ENCODE measurements around the gene TMEM200B. TPM values are rescaled to one million over a fixed set of nuclear protein-coding genes. Genes with fewer than 3 reads are reported as not detected.

Gene TMEM200B
- total and polyA plus RNA-seq, 2 of the 4 experiments (the other 2 are of a cell fraction): 4.8 to 6.2 TPM

DNA sequence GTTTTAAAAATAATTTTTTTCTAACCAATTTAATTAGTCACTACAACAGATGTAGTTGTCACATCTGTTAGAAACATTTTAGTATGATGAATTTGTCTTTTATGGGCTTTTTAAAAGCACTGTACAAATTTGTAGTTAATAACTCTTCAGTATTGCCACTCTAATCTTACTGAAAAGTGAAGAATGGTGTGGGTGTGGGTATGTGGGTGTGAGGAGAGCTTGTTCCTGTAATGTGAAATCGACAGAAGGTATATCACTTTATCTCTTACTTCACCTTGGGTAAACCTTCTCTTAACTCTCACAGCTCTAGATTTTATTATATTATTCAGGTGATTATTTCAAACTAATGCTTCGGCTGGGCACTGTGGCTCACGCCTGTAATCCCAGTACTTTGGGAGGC is 42.5 kb downstream of the TMEM200B start:
- CTCF ChIA-PET: interaction anchor here (0.9 kb wide), 1 partner anchor 9 kb away, joined by 3 read pairs; no protein-coding TSS in a partner anchor
- in situ Hi-C loops (cut with MboI; ENCODE audit: low sequenced_read_pairs): no loop called here
- TF ChIP-seq, protein P1, sequence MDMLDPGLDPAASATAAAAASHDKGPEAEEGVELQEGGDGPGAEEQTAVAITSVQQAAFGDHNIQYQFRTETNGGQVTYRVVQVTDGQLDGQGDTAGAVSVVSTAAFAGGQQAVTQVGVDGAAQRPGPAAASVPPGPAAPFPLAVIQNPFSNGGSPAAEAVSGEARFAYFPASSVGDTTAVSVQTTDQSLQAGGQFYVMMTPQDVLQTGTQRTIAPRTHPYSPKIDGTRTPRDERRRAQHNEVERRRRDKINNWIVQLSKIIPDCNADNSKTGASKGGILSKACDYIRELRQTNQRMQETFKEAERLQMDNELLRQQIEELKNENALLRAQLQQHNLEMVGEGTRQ (IDR thresholded peaks at IDR 0.05; ENCODE audit: low read depth, low read length): no peak
- TF ChIP-seq MXI1 (IDR thresholded peaks at IDR 0.05; ENCODE audit: borderline replicate concordance, low read depth, low read length) (no peak), CHD1 (IDR thresholded peaks at IDR 0.05; ENCODE audit: low read depth, low read length) (no peak), RCOR1 (IDR thresholded peaks at IDR 0.05; ENCODE audit: insufficient replicate concordance, low read length) (no peak), SMC3 (IDR thresholded peaks at IDR 0.05; ENCODE audit: low read depth, low read length) (no peak), RAD21 (IDR thresholded peaks at IDR 0.05; ENCODE audit: low read length) (no peak), MAZ (IDR thresholded peaks at IDR 0.05; ENCODE audit: borderline replicate concordance, low read depth, low read length) (no peak), POLR2A (IDR thresholded peaks at IDR 0.05; ENCODE audit: low read depth, low read length) (no peak), RFX5 (IDR thresholded peaks at IDR 0.05; ENCODE audit: low read depth, low read length) (no peak), NFE2L2 (IDR thresholded peaks at IDR 0.05; ENCODE audit: low read depth, low read length) (no peak), BHLHE40 (IDR thresholded peaks at IDR 0.05; ENCODE audit: low read depth, low read length) (no peak), MAFK (IDR thresholded peaks at IDR 0.05; ENCODE audit: low read depth, low read length) (no peak), CEBPB (IDR thresholded peaks at IDR 0.05; ENCODE audit: low read depth, low read length) (no peak), FOS (IDR thresholded peaks at IDR 0.05; ENCODE audit: low read depth, low read length) (no peak)
- TF ChIP-seq, protein P2, sequence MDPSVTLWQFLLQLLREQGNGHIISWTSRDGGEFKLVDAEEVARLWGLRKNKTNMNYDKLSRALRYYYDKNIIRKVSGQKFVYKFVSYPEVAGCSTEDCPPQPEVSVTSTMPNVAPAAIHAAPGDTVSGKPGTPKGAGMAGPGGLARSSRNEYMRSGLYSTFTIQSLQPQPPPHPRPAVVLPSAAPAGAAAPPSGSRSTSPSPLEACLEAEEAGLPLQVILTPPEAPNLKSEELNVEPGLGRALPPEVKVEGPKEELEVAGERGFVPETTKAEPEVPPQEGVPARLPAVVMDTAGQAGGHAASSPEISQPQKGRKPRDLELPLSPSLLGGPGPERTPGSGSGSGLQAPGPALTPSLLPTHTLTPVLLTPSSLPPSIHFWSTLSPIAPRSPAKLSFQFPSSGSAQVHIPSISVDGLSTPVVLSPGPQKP (IDR thresholded peaks at IDR 0.05; ENCODE audit: borderline replicate concordance, low read depth, low read length): no peak
- TF ChIP-seq, protein P3, sequence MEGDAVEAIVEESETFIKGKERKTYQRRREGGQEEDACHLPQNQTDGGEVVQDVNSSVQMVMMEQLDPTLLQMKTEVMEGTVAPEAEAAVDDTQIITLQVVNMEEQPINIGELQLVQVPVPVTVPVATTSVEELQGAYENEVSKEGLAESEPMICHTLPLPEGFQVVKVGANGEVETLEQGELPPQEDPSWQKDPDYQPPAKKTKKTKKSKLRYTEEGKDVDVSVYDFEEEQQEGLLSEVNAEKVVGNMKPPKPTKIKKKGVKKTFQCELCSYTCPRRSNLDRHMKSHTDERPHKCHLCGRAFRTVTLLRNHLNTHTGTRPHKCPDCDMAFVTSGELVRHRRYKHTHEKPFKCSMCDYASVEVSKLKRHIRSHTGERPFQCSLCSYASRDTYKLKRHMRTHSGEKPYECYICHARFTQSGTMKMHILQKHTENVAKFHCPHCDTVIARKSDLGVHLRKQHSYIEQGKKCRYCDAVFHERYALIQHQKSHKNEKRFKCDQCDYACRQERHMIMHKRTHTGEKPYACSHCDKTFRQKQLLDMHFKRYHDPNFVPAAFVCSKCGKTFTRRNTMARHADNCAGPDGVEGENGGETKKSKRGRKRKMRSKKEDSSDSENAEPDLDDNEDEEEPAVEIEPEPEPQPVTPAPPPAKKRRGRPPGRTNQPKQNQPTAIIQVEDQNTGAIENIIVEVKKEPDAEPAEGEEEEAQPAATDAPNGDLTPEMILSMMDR (conservative IDR thresholded peaks at IDR 0.05; ENCODE audit: low read depth, low read length): no peak

More for the DNA sequence above, 42.5 kb downstream of the TMEM200B start:
- dilution Hi-C loops (cut with HindIII; ENCODE audit: low sequenced_read_pairs, unreplicated experiment): no loop called here
- Histone ChIP-seq H3K27me3 (ENCODE audit: control insufficient read depth, insufficient read depth, low read length) (no peaks in the 10 kb centered on the region), H3K27ac (ENCODE audit: insufficient read depth, low read length) (no peak overlapping the region), H2AFZ (replicated peaks; ENCODE audit: low read length, poor library complexity) (no peak overlapping the region), H2BK15ac (ENCODE audit: low read depth, low read length) (no peak overlapping the region), H3K9ac (ENCODE audit: low read depth, low read length) (no peak overlapping the region), H4K5ac (ENCODE audit: low read depth, low read length) (no peak overlapping the region), H3K4ac (ENCODE audit: low read depth, low read length) (no peak overlapping the region), H3K9me1 (ENCODE audit: insufficient read depth, low read length) (no peaks in the 10 kb centered on the region), H3K18ac (ENCODE audit: low read depth, low read length) (no peak overlapping the region), H3K56ac (ENCODE audit: extremely low read depth, insufficient read depth, low read length) (no peak overlapping the region), H3K4me3 (ENCODE audit: insufficient read depth, low read depth, low read length) (no peak overlapping the region), H4K8ac (ENCODE audit: low read depth in 2 of 2, low read length in 2 of 2) (no peak overlapping the region), H2BK20ac (ENCODE audit: low read depth, low read length) (no peak overlapping the region), H4K91ac (ENCODE audit: insufficient read depth, low read depth, low read length) (no peak overlapping the region), H3K4me2 (ENCODE audit: low read depth, low read length) (no peak overlapping the region), H2AK5ac (ENCODE audit: low read depth, low read length) (no peak overlapping the region), H2BK5ac (ENCODE audit: low read depth, low read length, poor library complexity, severe bottlenecking) (no peak overlapping the region), H3K36me3 (ENCODE audit: control insufficient read depth, insufficient read depth, low read length) (no peaks in the 10 kb centered on the region), H2AK9ac (replicated peaks; ENCODE audit: low read depth, low read length, poor library complexity) (no peak overlapping the region), H3K23ac (ENCODE audit: low read depth, low read length) (no peak overlapping the region), H3K9me3 (ENCODE audit: control insufficient read depth, insufficient read depth, low read length) (no peaks in the 10 kb centered on the region), H4K20me1 (ENCODE audit: insufficient read depth, low read length) (no peaks in the 10 kb centered on the region), H2BK120ac (ENCODE audit: low read depth, low read length) (no peak overlapping the region), H3K4me1 (ENCODE audit: control insufficient read depth, insufficient read depth, low read length) (no peaks in the 10 kb centered on the region), H3K79me1 (ENCODE audit: low read depth in 1 of 2, low read length in 2 of 2) (no peaks in the 10 kb centered on the region), H3K14ac (replicated peaks; ENCODE audit: low read depth, low read length) (no peak overlapping the region)
- DNase-seq (no peak), ATAC-seq (ENCODE audit: low read depth) (no peak)
- WGBS, 2 experiments (ENCODE audit: extremely low coverage in 2 of 2, insufficient read length in 1 of 2): no CpG with 5 or more reads among the region's 3 CpGs
- BruUV-seq (replicated peaks): no TSS peak
- intact Hi-C loops (cut with micrococcal nuclease): no loop called here
- POLR2A ChIA-PET (ENCODE audit: unreplicated experiment): no interaction called here

All from IMR-90 (cell line).